Astrocyte of the hippocampus (primary cell): Measurements from ENCODE around the gene CDK11B.

Source experiments
- DNase-seq: peaks from one replicate; pipeline ENCODE4 v3.0.0; 2011; ENCODE audit warnings: low read depth, low spot score

Gene CDK11B

DNA sequence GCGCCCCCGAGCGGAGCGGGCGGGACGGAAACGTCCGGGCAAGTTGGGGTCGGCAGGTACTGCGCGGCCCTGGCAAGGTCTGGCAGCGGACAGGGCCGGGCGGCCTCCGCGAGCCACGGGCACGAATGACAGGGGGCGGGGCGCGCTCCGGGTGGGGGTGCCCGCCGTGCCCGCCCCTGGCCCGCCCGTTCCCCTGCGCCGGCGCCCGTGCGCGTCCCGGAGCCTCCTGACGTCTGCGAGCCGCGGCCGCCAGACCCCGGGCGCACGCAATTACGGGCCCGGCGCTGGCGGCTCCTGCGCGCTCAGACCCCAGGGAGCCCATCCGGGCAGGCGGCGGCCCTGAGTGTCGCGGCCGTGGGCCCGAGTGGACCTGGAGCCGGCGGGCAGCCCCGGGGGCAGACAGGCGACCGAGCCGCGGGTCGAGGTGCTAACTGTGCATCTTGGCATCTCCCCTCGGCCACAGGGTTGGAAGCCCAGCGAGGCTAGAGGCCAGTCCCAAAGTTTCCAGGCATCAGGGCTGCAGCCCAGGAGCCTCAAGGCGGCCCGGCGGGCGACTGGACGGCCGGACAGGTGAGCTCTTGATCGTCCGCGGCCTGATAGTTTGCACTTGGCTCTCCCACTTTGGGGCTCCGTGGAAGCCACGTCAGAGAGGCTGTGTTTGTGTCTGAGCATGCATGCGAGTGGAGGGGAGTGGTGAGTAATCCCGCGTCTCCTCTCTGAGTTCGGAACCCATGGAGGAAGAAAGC is 42.6 kb downstream of the CDK11B start:
- peak; percentile 73 for DNase-seq

DNA sequence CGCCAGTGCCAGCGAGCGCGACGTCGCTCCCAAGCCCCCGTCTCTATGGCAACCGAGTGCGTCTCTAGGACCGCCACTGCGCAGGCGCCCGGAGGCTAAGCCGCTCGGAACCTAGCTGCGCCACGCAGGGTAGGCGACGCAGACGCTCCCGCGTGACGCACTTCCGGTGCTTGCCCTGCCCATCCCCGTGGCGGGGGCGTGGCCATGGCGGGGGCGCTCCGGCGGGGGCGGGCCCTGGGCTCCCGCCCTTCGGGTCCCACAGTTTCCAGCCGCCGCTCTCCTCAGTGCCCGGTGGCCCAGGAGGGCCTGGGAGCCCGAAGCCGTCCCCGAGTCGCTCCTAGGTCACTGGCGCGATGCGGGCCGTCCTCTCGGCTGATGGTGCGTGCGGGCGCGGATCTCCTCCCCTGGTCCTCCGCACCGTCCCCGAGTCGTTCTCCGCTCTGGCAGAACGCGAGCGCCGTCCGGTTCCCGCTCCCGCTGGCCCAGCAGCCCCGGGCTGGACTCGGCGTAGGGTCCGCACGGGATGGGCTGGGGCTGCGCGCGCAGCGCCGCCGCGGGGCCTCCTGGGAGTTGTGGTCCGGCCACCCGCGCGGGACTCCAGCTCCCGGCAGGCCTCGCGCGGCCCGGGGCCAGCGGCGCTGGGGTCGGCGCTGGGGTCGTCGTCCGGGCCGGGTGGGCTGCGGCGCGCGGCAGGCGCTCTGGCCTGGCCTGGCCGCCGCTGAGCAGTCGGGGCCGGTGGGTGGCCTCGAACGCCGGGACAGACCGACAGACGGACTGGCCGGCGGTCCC is 43.4 kb downstream of the CDK11B start, which contains the start of gene MIB2:
TSS of gene MIB2 (plus strand) at position 245 of the 789 bp plus-strand sequence. CDS start 7,953 bp downstream, outside the sequence.
- DNase-seq, result peak; percentile 99

DNA sequence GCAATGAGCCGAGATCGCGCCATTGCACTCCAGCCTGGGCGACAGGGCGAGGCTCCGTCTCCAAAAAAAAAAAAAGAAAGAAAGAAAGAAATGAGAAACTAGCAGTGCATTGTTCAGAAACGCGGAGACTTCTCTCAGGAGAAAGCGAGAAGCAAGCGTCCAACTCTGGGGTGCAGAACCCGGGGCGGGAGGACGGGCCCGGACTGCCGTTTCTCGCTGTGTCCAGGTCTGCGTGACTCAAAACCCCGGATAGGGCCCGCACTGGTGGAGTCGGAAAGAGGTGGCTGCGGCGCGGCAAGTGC is 43.9 kb downstream of the CDK11B start:
- DNase-seq, result no peak

DNA sequence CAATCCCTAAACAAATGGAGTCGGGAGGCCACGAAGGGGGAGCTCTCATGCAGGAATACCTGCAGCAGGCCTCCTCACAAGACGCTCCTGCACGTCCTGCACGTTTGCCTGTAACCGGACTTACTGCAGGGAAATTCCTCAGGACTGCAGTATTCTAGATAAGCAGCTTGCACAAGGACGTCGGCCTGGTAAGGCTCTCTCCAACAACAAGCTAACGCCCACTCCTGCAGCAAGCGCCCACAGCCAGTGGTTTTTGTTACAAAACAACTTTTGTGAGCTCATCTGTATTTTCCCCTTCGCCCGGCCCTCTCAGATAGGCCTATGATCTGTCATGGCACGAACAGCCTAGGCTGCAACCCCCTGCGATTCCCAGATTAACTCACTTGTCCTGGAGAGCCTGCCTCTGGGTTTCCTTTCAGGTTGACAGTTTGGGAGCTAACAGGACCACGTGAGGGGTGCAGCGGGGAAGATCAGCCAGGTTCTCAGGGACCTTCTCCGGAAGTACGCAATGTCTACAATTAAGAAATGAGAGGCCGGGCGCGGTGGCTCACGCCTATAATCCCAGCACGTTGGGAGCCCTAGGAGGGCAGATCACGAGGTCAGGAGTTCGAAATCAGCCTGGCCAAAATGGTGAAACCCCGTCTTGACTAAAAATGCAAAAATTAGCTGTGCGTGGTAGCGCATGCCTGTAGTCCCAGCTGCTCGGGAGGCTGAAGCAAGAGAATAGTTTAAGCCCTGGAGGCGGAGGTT is 44.4 kb downstream of the CDK11B start:
- DNase-seq, result peak; percentile 67

DNA sequence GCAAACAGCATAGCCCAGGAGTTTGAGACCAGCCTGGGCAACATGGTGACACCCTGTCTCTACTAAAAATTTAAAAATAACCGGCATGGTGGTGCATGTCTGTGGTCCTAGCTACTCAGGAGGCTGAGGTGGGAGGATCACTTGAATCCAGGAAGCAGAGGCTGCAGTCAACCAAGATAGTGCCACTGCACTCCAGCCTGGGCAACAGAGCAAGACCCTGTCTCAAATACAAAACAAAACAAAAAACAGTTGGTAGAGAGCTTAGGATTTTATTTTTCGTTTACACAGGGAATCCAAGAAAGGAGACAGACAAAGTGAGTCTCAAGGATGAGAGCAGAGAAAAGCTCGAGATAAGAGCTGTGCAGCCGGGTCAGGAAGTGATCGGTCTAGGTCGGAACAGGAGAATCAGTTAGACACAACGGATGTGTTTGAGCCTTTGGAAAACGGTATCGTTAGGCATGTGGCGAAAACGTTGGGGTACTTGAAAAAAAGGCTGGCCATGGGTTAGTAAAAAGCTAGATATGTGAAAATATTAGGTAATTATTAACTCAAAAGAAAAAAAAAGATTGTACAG is 45.2 kb downstream of the CDK11B start:
- DNase-seq, result no peak

DNA sequence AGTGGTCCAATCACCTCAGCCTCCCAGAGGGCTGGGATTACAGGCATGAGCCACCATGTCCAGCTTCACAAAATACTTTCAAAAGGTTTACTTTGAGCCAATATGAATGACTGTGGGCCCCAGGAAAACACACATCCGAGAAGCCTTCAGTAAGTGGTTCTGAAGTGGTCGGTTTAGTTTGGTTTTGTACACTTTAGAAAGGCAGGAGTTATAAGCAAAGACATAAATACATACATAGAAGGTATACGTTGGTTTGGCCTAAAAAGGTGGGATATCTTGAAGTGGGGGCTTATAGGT is 46.8 kb downstream of the CDK11B start:
- no peak for DNase-seq

DNA sequence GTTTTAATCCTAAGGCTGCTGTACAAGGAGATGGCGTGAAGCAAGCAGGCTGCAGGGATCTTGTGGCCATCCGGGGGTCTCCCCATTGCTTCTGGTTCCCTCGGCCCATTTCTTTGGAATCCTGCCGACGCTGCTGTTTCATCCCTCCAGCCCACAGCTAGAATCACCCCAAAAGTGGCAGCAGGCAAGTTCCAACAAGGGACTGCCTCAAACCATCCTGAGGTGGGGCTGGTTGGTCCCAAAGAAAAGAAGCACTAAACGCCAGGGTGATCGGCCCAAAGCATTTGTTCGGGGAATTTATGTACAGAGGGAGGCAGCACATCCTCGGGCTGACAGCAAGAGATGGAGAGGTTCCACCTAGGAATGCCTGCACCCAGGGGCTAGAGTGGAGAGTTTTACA is 48.0 kb downstream of the CDK11B start:
- DNase-seq, result no peak

DNA sequence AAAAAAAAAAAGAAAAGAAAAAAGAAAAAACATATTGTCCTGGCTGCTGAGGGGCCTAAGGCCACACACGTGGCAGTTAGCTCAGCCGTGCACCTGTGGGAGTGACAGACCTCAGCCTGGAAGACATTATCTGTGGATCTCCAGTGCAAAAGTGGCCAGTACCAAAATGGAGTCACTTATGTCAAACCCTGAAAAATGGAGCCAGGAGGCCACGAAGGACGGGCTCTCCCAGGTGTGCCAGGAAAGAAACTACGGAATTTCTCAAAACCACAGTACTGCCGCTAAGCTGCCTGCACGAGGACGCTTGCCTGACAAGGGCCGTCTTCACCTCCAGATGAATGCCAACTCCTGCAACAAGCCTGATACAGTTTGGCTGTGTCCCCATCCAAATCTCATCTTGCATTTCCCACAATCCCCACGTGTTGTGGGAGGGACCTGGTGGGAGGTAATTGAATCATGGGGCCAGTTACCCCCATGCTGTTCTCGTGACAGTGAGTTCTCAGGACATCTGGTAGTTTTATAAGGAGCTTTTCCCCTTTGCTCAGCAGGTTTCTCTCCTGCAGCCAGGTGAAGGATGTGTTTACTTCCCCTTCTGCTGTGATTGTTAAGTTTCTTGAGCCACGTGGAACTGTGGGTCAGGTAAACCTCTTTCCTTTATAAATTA is 48.9 kb downstream of the CDK11B start:
- no peak for DNase-seq

DNA sequence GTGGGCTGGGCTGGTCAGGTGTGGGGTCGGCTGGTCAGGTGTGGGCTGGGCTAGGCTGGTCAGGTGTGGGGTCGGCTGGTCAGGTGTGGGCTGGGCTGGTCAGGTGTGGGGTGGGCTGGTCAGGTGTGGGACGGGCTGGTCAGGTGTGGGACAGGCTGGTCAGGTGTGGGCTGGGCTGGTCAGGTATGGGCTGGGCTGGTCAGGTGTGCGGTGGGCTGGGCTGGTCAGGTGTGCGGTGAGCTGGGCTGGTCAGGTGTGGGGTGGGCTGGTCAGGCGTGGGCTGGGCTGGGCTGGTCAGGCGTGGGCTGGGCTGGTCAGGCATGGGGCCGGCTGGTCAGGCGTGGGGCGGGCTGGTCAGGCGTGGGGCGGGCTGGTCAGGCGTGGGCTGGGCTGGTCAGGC is 52.6 kb downstream of the CDK11B start:
- DNase-seq, result no peak

DNA sequence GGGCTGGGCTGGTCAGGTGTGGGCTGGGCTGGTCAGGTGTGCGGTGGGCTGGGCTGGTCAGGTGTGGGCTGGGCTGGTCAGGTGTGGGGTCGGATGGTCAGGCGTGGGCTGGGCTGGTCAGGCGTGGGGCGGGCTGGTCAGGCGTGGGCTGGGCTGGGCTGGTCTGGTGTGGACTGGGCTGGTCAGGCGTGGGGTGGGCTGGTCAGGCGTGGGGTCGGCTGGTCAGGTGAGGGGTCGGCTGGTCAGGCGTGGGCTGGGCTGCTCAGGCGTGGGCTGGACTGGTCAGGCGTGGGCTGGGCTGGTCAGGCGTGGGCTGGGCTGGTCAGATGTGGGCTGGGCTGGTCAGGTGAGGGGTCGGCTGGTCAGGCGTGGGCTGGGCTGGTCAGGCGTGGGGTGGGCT is 53.1 kb downstream of the CDK11B start:
- DNase-seq, result no peak

DNA sequence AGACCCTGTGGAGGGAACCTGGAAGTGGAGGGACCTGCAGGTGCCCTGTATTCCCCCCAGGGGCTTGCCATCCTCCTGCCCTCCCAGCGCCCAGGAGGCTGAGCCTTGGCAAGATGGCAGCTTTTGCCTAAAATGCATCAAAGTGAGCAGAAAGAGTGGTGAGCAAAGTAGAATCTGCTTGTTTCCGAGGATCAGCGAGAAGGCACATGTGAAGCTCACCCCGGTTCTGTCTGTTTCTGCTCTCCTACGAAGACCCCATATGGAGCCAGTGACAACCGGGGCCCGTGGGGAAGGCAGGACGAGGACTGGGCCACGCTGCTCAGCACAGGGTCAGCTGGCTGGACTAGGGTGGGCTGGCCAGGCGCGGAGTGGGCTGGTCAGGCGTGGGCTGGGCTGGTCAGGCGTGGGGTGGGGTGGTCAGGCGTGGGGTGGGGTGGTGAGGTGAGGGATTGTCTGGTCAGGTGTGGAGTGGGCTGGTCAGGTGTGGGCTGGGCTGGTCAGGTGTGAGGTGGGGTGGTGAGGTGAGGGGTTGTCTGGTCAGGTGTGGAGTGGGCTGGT is 53.7 kb downstream of the CDK11B start:
- no peak for DNase-seq

DNA sequence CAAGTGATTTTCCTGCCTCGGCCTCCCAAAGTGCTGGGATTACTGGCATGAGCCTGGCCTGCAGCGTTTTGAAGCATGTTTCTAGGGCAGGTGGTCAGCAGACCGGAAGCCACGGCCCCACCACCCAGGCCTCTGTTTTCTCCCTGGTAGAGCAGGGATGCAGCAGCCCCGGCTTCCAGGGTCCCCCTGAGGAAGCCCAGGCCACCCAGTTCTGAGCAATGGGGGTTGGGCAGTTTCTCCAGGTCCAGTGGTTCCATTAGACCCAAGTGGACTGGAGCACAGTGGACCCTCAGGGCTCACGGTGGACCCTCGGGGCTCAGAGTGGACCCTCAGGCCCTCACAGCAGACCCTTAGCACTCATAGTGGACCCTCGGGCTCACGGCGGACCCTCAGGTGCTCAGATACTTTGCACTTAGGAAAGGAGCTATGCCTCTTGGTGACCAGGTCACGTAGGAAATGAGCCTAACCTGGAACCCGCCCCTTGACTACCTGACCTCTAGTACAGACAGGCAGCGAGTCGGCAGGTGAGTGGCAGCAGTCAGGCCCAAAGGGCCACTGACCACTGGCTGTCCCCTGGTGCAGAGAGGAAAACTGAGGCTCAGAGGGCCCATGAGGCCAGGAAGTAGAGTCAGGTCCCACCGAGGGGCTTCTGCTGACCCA is 54.3 kb downstream of the CDK11B start:
- no peak for DNase-seq

DNA sequence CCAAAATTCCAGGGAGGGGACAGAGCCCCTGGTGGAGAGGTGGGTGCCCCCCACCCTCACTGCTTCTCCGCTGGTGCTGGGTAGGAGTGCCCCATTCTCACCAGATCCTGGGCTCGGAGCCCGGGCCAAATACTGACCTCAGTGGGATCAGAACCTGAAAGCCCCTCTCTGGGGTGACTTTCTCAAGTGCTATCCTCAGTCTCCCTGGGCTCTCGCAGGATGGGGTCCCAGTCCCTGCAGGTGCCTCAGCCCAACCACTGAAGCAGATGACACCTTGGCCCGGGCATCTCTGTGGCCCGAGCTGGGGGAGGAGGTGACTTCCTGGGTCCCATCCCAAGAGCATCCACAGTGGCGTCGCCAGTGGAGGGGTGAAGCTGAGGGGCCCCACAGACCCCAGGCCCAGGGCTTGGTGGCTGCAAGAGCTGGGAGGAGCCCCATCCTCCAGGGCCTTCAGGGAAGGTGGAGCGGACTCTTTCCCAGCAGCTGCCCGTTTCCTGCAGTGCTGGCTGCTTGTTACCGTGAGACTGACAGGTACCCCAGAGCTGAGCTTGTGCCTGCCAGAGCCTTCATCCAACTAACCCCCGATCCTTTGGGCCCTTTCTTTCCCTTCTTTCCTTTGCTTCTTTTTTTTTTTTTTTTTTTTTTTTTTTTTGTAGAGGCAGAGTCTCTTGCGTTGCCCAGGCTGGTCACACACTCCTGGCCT is 55.0 kb downstream of the CDK11B start:
- no peak for DNase-seq

DNA sequence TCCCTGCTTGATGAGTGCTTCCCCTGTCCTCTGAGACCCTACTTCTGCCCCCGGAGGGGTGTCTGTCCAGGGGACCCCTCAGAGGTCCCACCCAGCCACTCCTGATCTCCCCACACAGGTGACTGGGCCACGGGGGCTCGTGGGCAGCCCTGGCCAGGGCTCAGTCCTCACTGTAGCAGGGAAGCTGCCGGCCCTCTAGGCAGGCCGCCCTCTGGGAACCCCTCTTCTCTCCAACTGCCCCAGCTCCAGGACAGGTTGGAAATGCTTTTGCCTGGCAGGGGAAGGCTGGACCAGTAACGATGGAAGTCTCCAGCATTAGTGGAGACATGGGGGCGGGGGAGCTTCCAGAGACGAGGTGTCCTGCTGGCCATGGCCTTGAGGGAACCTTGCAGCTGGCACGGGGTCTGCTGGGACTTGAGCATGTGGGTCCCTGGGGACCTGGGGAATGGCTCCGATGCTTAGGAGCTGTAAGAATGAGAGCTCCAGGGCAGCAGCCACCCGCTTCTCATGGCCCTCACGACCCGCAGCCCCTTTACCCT is 55.8 kb downstream of the CDK11B start:
- no peak for DNase-seq

DNA sequence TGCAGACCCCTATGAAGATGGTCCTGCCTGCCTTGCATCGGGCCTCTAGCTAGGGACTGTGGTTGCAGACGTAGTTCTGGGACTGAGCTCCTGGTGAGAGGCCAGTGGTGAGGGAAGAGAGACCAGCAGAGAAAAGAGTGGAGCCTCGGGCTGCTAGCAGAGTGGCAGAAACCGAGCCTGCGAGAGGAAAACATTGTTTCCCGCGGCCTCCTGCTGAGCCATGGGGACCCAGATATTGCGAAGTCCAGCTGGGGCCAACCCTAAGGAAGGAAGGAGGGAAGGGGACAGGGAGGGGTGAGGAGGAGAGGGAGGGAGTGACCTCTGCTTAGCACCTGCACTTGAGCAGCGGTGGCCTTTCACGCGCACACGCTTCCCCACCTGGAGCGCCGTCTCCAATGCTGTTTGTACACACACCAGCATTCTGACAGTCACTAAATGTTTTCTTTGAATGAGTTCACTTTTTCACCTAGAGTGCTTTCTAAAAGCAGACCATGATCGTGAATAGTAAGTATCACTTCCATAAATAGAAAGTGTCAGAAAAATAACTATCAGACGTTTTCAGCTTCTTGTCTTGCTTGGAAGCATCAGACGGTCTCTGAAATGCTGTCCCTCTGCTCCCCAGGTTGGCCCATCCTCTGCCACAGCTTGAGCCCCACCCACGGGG is 56.4 kb downstream of the CDK11B start:
- DNase-seq, result no peak

DNA sequence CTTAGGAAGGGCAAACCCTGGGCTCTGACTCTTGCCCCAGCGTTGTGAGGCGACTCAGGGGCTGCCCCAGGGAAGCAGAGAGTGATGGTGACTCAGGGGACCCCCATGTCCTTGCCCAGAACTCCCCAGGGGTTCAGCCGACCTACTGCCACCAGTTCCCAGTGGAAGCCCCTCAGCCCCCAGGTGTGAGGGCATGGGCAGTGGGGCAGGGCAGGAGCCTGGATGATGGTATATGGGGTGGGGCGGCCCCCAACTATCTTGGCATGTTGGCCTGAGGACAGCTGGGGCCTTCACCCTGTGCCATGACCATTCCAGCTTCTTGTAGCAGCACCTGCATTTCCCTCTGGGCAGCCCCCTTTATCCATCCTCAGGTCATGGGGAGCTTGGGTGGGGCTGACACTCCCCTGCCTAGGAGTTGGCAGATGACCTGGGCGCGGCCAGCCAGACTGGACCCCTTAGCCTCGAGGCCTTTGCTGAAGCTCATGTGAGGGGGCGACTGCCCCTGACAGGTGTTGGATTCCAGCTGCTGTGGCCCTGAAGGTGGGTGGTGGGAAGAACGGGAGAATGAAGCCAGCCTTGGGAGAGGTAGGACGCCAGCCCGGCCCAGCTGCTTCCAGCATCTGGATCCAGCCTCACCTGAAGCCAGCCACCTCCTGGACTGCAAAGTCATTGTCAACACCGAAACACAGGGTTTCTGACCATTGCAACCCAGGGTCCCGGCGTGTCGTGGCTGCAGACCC is 57.1 kb downstream of the CDK11B start:
- DNase-seq, result no peak

DNA sequence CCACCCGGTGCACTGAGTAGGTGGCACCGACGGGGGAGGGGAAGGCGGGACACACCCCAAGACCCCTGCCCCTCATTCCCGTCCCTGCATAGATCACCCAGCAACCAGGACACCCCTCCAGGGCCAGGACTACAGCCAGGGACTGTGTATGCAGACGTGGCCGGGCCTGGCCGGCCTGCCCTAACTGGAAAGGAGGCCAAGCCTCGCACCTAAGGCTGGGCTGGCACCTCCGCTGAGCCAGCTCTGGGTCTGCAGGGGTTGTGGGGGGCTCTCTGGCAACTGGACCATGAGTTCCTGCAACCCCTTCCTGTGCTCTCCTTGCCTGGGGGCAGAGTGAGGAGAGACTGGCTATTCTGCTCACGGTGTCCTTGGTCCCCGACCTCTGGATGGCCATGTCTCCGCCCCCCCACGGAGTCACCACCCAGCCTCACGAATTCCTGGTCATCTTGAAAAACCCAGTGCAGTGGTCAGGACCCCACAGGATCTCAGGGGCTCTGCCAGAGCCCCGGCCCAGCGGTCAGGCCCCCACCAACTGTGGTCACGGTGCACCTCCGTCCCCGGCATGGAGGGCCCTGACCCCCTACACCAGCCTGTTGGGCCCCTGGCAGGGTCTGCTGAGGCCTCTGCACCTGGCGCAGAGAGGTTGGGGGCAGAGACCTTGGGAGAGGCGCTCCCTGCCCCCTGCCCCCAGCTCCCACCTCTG is 57.8 kb downstream of the CDK11B start:
- no peak for DNase-seq
